Measurements from ENCODE around the gene TATDN2. TPM values are rescaled to one million over a fixed set of nuclear protein-coding genes. Genes with fewer than 3 reads are reported as not detected.

Gene TATDN2
- total RNA-seq, 4 donors from 2014 or later: 22.7 to 59.7 (median 28.2) TPM

DNA sequence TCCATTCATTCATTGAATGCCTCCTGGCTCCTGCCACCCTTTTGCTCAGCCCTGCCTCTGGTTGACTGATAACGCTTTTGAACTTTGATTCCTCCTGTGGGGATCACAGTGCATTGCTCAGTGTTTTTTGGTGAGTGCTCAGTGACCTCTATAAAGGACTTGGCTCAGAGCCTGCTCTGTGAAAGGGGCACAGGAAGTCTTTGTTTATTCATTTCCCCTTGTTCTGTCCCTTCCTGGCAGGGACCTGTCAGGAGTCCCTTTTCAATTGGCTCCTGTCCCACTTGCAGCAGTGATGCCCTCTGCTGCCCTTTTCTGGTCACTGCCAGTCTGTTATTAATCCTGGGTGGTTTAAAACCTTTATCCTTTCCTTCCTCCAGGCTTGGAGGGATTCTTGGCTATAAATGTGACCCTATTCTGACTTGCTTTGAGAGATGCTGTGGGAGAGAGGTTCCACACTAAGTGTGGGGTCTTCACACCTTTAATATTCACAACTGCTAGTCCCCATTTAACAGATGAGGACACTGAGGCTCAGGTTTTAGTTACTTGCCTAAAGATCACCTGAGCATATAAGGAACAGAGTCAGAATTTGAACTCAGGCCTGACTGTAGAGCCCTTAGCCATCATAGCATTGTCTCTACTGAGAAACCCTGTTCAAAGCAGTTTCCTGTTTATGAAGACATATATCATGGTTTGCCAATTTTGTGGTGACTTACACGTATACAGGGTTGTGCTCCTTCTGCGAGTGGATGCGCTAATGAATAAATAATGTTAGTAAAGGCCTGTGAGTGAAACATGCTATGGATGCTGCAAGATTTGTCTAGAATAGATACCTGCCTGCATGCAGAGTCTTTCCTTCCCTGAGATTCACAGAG is 23.2 kb upstream of the TATDN2 start:
- in situ Hi-C loops (cut with MboI; ENCODE audit: low pct_ligation_motif_present in 1 of 4, low pct_unique_long_range_greater_than_20kb in 1 of 4, low sequenced_read_pairs in 3 of 4): loop anchor here in 3 of 4 donors (10.0 to 25.0 kb wide), 2 partner anchors 60 to 238 kb away; partner anchors contain the start of genes EMC3 (in 2 of the 3) and IRAK2 (in 2 of the 3)
- WGBS, 2 donors (ENCODE audit: low coverage in 1 of 2): 38 to 52% methylated on average over 2 to 4 of the region's 4 CpGs
- TF ChIP-seq POLR2A (IDR thresholded peaks at IDR 0.05) (no peak), POLR2AphosphoS5 (IDR thresholded peaks at IDR 0.05) (peak in 2 of 3 donors; percentile 67 to 83)
- TF ChIP-seq, protein P1, sequence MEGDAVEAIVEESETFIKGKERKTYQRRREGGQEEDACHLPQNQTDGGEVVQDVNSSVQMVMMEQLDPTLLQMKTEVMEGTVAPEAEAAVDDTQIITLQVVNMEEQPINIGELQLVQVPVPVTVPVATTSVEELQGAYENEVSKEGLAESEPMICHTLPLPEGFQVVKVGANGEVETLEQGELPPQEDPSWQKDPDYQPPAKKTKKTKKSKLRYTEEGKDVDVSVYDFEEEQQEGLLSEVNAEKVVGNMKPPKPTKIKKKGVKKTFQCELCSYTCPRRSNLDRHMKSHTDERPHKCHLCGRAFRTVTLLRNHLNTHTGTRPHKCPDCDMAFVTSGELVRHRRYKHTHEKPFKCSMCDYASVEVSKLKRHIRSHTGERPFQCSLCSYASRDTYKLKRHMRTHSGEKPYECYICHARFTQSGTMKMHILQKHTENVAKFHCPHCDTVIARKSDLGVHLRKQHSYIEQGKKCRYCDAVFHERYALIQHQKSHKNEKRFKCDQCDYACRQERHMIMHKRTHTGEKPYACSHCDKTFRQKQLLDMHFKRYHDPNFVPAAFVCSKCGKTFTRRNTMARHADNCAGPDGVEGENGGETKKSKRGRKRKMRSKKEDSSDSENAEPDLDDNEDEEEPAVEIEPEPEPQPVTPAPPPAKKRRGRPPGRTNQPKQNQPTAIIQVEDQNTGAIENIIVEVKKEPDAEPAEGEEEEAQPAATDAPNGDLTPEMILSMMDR (IDR thresholded peaks at IDR 0.05): peak; percentile 79 to 91 (median 81)
- Histone ChIP-seq H3K27me3 (no peaks in the 10 kb centered on the region), H3K27ac (peak overlapping the region in 3 of 4 donors; percentile 15 to 28 (median 26)), H3K4me3 (no peak overlapping the region), H3K9me3 (no peaks in the 10 kb centered on the region), H3K36me3 (no peaks in the 10 kb centered on the region), H3K4me1 (peaks cover 6 to 28% (median 11%) of the 10 kb centered on the region in 4 donors)
- intact Hi-C loops (cut with DNase I; ENCODE audit: low total_unique reads): loop anchor here (10.0 kb wide), 1 partner anchor 60 kb away; the partner anchor contains the start of gene IRAK2
- peak; percentile 85 for DNase-seq

DNA sequence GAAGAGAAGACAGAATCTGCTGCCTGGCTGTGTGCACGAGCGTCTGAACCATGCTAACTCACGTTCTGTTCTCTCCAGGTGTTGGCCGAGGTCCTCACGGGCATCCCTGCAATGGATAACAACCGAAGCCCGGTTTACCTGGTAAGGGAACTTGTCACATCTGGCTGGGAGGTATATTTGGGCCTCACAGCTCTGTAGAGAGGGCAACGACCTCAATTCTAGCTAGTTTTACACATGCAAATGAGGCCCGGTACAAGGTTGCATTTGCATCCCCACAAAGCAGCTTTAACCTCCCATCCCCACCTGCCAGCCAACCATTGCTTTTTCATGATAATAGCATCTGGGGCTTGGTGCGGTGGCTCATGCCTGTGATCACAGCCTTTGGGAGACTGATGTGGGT is 22.0 kb upstream of the TATDN2 start:
- H3K27ac ChIP-seq: no peak overlapping the region
- intact Hi-C loops (cut with DNase I; ENCODE audit: low total_unique reads): loop anchor here (10.0 kb wide), 1 partner anchor 61 kb away; the partner anchor contains the start of gene IRAK2
- H3K9me3 ChIP-seq: no peaks in the 10 kb centered on the region
- peaks cover 6 to 22% (median 11%) of the 10 kb centered on the region in 4 donors for H3K4me1 ChIP-seq
- in situ Hi-C loops (cut with MboI; ENCODE audit: low pct_ligation_motif_present in 1 of 4, low pct_unique_long_range_greater_than_20kb in 1 of 4, low sequenced_read_pairs in 3 of 4): loop anchor here in 3 of 4 donors (10.0 to 25.0 kb wide), 2 partner anchors 61 to 239 kb away; partner anchors contain the start of genes EMC3 (in 2 of the 3) and IRAK2 (in 2 of the 3)
- WGBS, 2 donors (ENCODE audit: low coverage in 1 of 2): 60 to 67% methylated on average over 2 to 10 of the region's 10 CpGs
- TF ChIP-seq EP300 (IDR thresholded peaks at IDR 0.05; ENCODE audit: low read depth) (no peak), POLR2AphosphoS5 (IDR thresholded peaks at IDR 0.05) (no peak), POLR2A (IDR thresholded peaks at IDR 0.05) (no peak)
- TF ChIP-seq, protein P1 (IDR thresholded peaks at IDR 0.05): no peak
- no peak overlapping the region for H3K4me3 ChIP-seq
- DNase-seq: peak; percentile 52
- no peaks in the 10 kb centered on the region for H3K36me3 ChIP-seq
- H3K27me3 ChIP-seq: no peaks in the 10 kb centered on the region

DNA sequence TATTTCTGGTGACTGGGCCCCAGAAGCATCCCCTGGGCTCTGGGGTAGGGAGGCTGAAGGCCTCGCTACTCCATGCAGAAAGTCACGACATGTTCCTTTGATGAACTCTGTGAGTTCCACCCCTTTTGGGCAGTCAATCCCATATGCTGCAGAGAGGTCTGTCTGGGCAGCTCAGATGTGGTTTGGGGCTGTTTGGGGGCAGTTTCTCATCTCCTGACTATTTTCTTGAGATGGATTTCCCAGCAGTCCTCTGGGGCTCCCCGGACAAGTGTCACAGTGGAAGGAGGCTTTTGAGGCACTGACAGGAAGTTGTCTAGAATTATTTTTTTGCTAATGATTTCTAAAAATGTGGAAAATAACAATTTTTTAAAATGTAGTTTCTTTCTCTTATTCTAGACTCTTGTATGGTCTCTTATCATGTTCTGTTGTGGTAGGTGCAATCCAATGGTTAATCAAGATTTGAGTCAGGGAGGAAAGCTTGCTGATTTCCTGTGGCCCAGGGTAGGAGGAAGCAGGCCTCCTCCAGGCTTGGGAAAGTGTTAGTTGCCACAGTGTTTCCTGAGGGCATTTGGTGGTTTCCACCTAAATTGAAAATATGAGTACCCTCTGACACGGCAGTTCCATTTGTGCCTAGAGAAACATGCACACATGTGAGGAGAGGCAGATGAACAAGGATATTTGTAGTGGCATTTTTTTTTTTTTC is 19.9 kb upstream of the TATDN2 start:
- Histone ChIP-seq H3K27ac (peak overlapping the region in 3 of 4 donors; percentile 8 to 27 (median 8)), H3K27me3 (no peaks in the 10 kb centered on the region), H3K9me3 (no peaks in the 10 kb centered on the region), H3K4me3 (no peak overlapping the region), H3K36me3 (no peaks in the 10 kb centered on the region), H3K4me1 (peaks cover 6 to 18% (median 11%) of the 10 kb centered on the region in 4 donors)
- 64 to 76% methylated on average over 4 of the region's 4 CpGs for WGBS, 2 donors (ENCODE audit: low coverage in 1 of 2)
- in situ Hi-C loops (cut with MboI; ENCODE audit: low pct_ligation_motif_present in 1 of 4, low pct_unique_long_range_greater_than_20kb in 1 of 4, low sequenced_read_pairs in 3 of 4): loop anchor here in 3 of 4 donors (10.0 to 25.0 kb wide), 2 partner anchors 64 to 241 kb away; partner anchors contain the start of genes EMC3 (in 2 of the 3) and IRAK2 (in 2 of the 3)
- no peak for DNase-seq
- intact Hi-C loops (cut with DNase I; ENCODE audit: low total_unique reads): loop anchor here (10.0 kb wide), 1 partner anchor 64 kb away; the partner anchor contains the start of gene IRAK2
- TF ChIP-seq POLR2A (IDR thresholded peaks at IDR 0.05) (no peak), POLR2AphosphoS5 (IDR thresholded peaks at IDR 0.05) (no peak), EP300 (IDR thresholded peaks at IDR 0.05; ENCODE audit: low read depth) (no peak)
- TF ChIP-seq, protein P1 (IDR thresholded peaks at IDR 0.05): no peak

Data from transverse colon (tissue), 4 donors.